DOHH2 (cell line): ENCODE data around the gene GPAM.

ENCODE experiments used
- H3F3A ChIP-seq: fragments of 200-600 bp; sonication (generic), shearing (Covaris generic); 2 replicates; pipeline ENCODE4 v1.6.0; 2016; ENCODE audit warnings: antibody characterized with exemption, mild to moderate bottlenecking; ENCODE audit not compliant: control insufficient read depth, insufficient read depth
- H3K27ac ChIP-seq: fragments of 200-600 bp; sonication (generic); 2 replicates; pipeline ENCODE4 v1.5.1; 2014; ENCODE audit warnings: low read depth, mild to moderate bottlenecking, low read length, moderate library complexity
- H3K27me3 ChIP-seq: fragments of 200-600 bp; sonication (generic); 2 replicates; pipeline ENCODE4 v1.6.1; 2014; ENCODE audit warnings: mild to moderate bottlenecking, low read length, mixed read lengths; ENCODE audit not compliant: control insufficient read depth
- H3K36me3 ChIP-seq: fragments of 200-600 bp; sonication (generic); 2 replicates; pipeline ENCODE4 v1.6.1; 2014; ENCODE audit warnings: mild to moderate bottlenecking, low read length, moderate library complexity, mixed read lengths; ENCODE audit not compliant: control insufficient read depth
- H3K4me1 ChIP-seq: fragments of 200-600 bp; sonication (generic); 2 replicates; pipeline ENCODE4 v1.6.1; 2014; ENCODE audit warnings: mild to moderate bottlenecking, low read length, mixed read lengths; ENCODE audit not compliant: control insufficient read depth
- H3K4me2 ChIP-seq: fragments of 200-600 bp; sonication (generic); 2 replicates; pipeline ENCODE4 v1.6.0; 2014; ENCODE audit warnings: mild to moderate bottlenecking, low read length, moderate library complexity
- H3K4me3 ChIP-seq: fragments of 200-600 bp; sonication (generic); 2 replicates; pipeline ENCODE4 v1.5.1; 2014; ENCODE audit warnings: mild to moderate bottlenecking, low read length, mixed read lengths
- H3K79me2 ChIP-seq: fragments of 200-600 bp; sonication (generic); 2 replicates; pipeline ENCODE4 v1.6.1; 2014; ENCODE audit warnings: mild to moderate bottlenecking, low read length, mixed read lengths; ENCODE audit not compliant: control insufficient read depth
- H3K9me2 ChIP-seq: fragments of 200-600 bp; sonication (generic); replicated peaks from 2 replicates; pipeline ENCODE4 v1.6.1; 2014; ENCODE audit warnings: mild to moderate bottlenecking, low read length, mixed read lengths; ENCODE audit not compliant: control insufficient read depth
- H3K9me3 ChIP-seq: fragments of 200-600 bp; sonication (generic); 2 replicates; pipeline ENCODE4 v1.6.1; 2014; ENCODE audit warnings: antibody characterized with exemption, low read length, mixed read lengths; ENCODE audit not compliant: control insufficient read depth, insufficient read depth
- H4K20me1 ChIP-seq: fragments of 200-600 bp; sonication (generic); 2 replicates; pipeline ENCODE4 v1.6.0; 2014; ENCODE audit warnings: low read depth, mild to moderate bottlenecking, antibody characterized with exemption, low read length, moderate library complexity; ENCODE audit not compliant: control insufficient read depth, insufficient read depth
- EZH2phosphoT487 ChIP-seq: fragments of 200-600 bp; sonication (generic); IDR thresholded peaks from 2 replicates; pipeline ENCODE4 v1.6.1; 2017; ENCODE audit warnings: borderline replicate concordance, mild to moderate bottlenecking, antibody characterized with exemption, low read length, moderate library complexity, mixed read lengths
- TF ChIP-seq, protein P1 (sequence below): fragments of 200-600 bp; sonication (generic); IDR thresholded peaks from one replicate; pipeline ENCODE4 v1.5.1; 2014; ENCODE audit warnings: antibody characterized with exemption, mild to moderate bottlenecking, low read depth, low read length; ENCODE audit not compliant: poor library complexity, severe bottlenecking

The GPAM gene

DNA sequence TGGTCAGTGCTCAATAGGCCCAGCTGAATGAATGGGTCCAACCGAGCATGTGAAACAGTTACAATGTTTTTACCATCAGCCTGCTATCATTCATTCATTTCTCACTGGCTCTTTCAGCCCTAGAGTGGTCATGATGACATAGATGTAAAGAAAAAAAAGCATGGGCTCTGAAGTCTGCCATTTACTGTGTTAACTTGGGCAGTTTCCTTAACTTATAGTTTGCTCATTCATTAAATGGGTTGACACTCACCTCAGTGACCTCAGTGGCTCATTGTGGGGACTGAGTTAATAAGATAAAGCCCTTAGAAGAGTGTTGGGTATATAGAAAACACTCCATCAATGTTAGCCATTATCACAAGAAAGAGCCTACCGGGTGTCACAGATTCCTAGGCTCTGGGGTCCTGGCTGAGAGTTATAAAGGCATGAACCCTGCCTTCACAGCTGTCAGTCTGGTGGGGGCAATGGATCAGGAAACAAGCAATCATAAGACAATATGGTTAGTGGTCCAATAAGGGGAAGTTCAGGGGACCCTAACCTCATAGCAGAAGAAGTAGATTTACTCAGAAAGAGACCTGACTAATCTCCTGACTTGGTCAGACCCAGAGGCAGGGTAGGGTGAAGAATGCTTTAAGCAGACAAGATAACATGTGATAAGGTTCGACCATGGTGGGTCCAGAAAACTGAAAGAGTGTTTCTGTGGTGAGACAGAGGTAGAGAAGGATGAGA is 29.7 kb upstream of the GPAM start:
- H3K79me2 ChIP-seq, result no peaks in the 10 kb centered on the region
- H3F3A ChIP-seq, result no peaks in the 10 kb centered on the region
- H3K4me3 ChIP-seq, result no peak overlapping the region
- no peak overlapping the region for H3K4me2 ChIP-seq
- TF ChIP-seq, protein P1, sequence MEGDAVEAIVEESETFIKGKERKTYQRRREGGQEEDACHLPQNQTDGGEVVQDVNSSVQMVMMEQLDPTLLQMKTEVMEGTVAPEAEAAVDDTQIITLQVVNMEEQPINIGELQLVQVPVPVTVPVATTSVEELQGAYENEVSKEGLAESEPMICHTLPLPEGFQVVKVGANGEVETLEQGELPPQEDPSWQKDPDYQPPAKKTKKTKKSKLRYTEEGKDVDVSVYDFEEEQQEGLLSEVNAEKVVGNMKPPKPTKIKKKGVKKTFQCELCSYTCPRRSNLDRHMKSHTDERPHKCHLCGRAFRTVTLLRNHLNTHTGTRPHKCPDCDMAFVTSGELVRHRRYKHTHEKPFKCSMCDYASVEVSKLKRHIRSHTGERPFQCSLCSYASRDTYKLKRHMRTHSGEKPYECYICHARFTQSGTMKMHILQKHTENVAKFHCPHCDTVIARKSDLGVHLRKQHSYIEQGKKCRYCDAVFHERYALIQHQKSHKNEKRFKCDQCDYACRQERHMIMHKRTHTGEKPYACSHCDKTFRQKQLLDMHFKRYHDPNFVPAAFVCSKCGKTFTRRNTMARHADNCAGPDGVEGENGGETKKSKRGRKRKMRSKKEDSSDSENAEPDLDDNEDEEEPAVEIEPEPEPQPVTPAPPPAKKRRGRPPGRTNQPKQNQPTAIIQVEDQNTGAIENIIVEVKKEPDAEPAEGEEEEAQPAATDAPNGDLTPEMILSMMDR, result no peak
- no peak for TF ChIP-seq EZH2phosphoT487
- no peak overlapping the region for H3K27ac ChIP-seq
- H3K9me2 ChIP-seq, result no peaks in the 10 kb centered on the region
- no peaks in the 10 kb centered on the region for H3K9me3 ChIP-seq
- 0 out of 2 replicates have a peak, but pooled peaks cover 7% of the 10 kb centered on the region for H3K27me3 ChIP-seq
- no peaks in the 10 kb centered on the region for H3K4me1 ChIP-seq
- H3K36me3 ChIP-seq, result no peaks in the 10 kb centered on the region
- H4K20me1 ChIP-seq, result no peaks in the 10 kb centered on the region

DNA sequence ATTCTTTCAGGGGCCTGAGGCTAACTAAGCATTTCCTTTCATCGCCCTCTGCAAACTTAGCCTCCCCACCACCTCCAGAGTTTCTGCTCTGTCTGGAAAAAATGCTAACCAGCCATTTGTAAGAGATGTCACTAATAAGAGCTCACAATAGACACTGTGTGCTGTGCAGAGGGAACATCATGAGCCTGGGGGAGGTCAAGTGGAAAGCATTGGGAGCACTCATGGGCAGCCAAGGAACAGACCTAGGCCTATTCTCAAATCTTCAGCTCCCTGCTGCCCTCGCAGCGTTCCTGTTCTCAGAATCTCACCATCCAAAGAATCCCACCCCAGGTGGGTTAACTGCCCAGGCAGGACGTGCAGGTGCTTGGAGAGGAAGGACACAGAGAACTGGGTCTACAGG is 27.1 kb upstream of the GPAM start:
- H3K36me3 ChIP-seq, result no peaks in the 10 kb centered on the region
- H3K4me3 ChIP-seq, result no peak overlapping the region
- H3K27ac ChIP-seq, result no peak overlapping the region
- H3K9me3 ChIP-seq, result no peaks in the 10 kb centered on the region
- H3K9me2 ChIP-seq, result no peaks in the 10 kb centered on the region
- H3K27me3 ChIP-seq, result 0 out of 2 replicates have a peak, but pooled peaks cover 7% of the 10 kb centered on the region
- H3K4me2 ChIP-seq, result no peak overlapping the region
- TF ChIP-seq, protein P1, result no peak
- TF ChIP-seq EZH2phosphoT487, result no peak
- no peaks in the 10 kb centered on the region for H3K79me2 ChIP-seq
- no peaks in the 10 kb centered on the region for H4K20me1 ChIP-seq
- no peaks in the 10 kb centered on the region for H3F3A ChIP-seq
- H3K4me1 ChIP-seq, result no peaks in the 10 kb centered on the region

DNA sequence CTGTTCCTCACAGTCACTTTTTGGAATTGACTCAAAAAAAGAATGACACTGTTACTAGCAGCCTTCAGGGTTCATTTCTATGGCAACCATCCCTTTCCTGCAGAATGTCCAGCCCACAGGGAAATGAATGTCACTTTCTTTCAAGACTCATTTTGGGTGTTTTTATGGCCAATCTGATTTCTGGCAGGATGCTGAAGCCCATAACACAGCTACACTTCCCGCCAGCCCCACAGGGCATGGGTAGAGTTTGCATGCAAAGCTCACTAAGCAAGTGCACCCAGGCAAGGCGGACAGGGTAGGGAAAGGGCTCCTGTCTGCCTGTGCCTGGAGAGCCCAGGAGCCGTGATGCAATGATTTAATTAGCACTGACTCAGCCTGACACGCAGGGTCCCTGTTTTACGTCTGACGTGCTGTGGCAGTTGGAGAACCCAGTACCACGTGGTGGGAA is 26.1 kb upstream of the GPAM start:
- no peaks in the 10 kb centered on the region for H4K20me1 ChIP-seq
- no peaks in the 10 kb centered on the region for H3F3A ChIP-seq
- no peak overlapping the region for H3K27ac ChIP-seq
- H3K36me3 ChIP-seq, result no peaks in the 10 kb centered on the region
- no peaks in the 10 kb centered on the region for H3K79me2 ChIP-seq
- TF ChIP-seq EZH2phosphoT487, result no peak
- TF ChIP-seq, protein P1, result no peak
- no peaks in the 10 kb centered on the region for H3K9me2 ChIP-seq
- no peak overlapping the region for H3K4me2 ChIP-seq
- no peak overlapping the region for H3K4me3 ChIP-seq
- H3K9me3 ChIP-seq, result no peaks in the 10 kb centered on the region
- 0 out of 2 replicates have a peak, but pooled peaks cover 7% of the 10 kb centered on the region for H3K27me3 ChIP-seq
- no peaks in the 10 kb centered on the region for H3K4me1 ChIP-seq
